Urinary bladder (tissue), 4 donors: ENCODE measurements around the gene RASSF4. TPM values are rescaled to one million over a fixed set of nuclear protein-coding genes. Genes with fewer than 3 reads are reported as not detected.

Source experiments
- DNase-seq: peaks from one replicate; pipeline ENCODE4 v3.0.0-alpha.2; 2015; ENCODE audit errors: extremely low spot score
- H3K27ac ChIP-seq: one replicate; pipeline ENCODE4 v1.5.1; 2013; ENCODE audit warnings: low read depth, mild to moderate bottlenecking, moderate library complexity
- H3K36me3 ChIP-seq: one replicate; pipeline ENCODE4 v1.6.1; 2013; ENCODE audit warnings: mild to moderate bottlenecking, moderate library complexity; ENCODE audit not compliant: insufficient read depth
- H3K4me1 ChIP-seq: one replicate; pipeline ENCODE4 v1.6.1; 2013; ENCODE audit warnings: mild to moderate bottlenecking, moderate library complexity; ENCODE audit not compliant: insufficient read depth
- H3K4me3 ChIP-seq: one replicate; pipeline ENCODE4 v1.5.1; 2013; ENCODE audit warnings: low read depth, low read length
- WGBS: extraction: QIAGEN DNeasy Blood & Tissue Kit; methylation state at CpG from one replicate; pipeline ENCODE4 v1.1.7; 2013; 5-methylcytosine and 5-hydroxymethylcytosine counted together
- polyA plus RNA-seq: library from polyadenylated mRNA; stranded (reverse); fragments of 200-250 nt; gene quantifications from one replicate; pipeline ENCODE4 v1.2.3, GENCODE V29; 2013
- total RNA-seq: library from RNA; depleted of rRNA; stranded (reverse); fragments of >200 nt; gene quantifications from one replicate; pipeline ENCODE4 v1.2.3, GENCODE V29; 2014
- donor health status: healthy with polysubstance abuse.
- donor health status: healthy.

RASSF4 gene
- total and polyA plus RNA-seq, 2 donors = 12.2 to 55.1 TPM

- Histone ChIP-seq H3K4me1 (peaks cover 3% of the 10 kb centered on the region), H3K4me3 (peak overlapping the region; percentile 69), H3K27ac (no peak overlapping the region), H3K36me3 (no peaks in the 10 kb centered on the region)
- WGBS = 28% methylated on average over 5 of the region's 5 CpGs
- DNase-seq = no peak
Observed at GRCh38 chr10:44958196-44958897, 1.3 kb upstream of the RASSF4 start.

GRCh38 chr10:44958898-44959246, 730 bp upstream of the RASSF4 start:
- H3K27ac ChIP-seq = peak overlapping the region; percentile 87
- peak overlapping the region; percentile 69 for H3K4me3 ChIP-seq
- WGBS = 7% methylated on average over 6 of the region's 6 CpGs
- no peak for DNase-seq
- no peaks in the 10 kb centered on the region for H3K36me3 ChIP-seq
- H3K4me1 ChIP-seq = peaks cover 3% of the 10 kb centered on the region

- peaks cover 3% of the 10 kb centered on the region for H3K4me1 ChIP-seq
- no peak overlapping the region for H3K27ac ChIP-seq
- no peak for DNase-seq
- 53% methylated on average over 8 of the region's 8 CpGs for WGBS
- H3K36me3 ChIP-seq = no peaks in the 10 kb centered on the region
- H3K4me3 ChIP-seq = peak overlapping the region; percentile 69
Observed at GRCh38 chr10:44960088-44960460, 472 bp downstream of the RASSF4 start.

- H3K36me3 ChIP-seq = no peaks in the 10 kb centered on the region
- WGBS = 82% methylated on average over 7 of the region's 7 CpGs
- peaks cover 3% of the 10 kb centered on the region for H3K4me1 ChIP-seq
- peak overlapping the region; percentile 69 for H3K4me3 ChIP-seq
- no peak overlapping the region for H3K27ac ChIP-seq
- DNase-seq = no peak
Observed at GRCh38 chr10:44960482-44961229, 1.1 kb downstream of the RASSF4 start.

GRCh38 chr10:44961230-44961571, 1.6 kb downstream of the RASSF4 start:
- 66% methylated on average over 4 of the region's 4 CpGs for WGBS
- no peak for DNase-seq
- Histone ChIP-seq H3K27ac (no peak overlapping the region), H3K36me3 (no peaks in the 10 kb centered on the region), H3K4me3 (no peak overlapping the region), H3K4me1 (peaks cover 3% of the 10 kb centered on the region)

GRCh38 chr10:44961931-44962750, 2.5 kb downstream of the RASSF4 start:
- H3K27ac ChIP-seq = no peak overlapping the region
- H3K4me3 ChIP-seq = no peak overlapping the region
- DNase-seq = no peak
- H3K36me3 ChIP-seq = no peaks in the 10 kb centered on the region
- 88% methylated on average over 11 of the region's 11 CpGs for WGBS
- H3K4me1 ChIP-seq = peaks cover 3% of the 10 kb centered on the region

GRCh38 chr10:44962870-44963738, 3.5 kb downstream of the RASSF4 start:
- DNase-seq = no peak
- Histone ChIP-seq H3K4me1 (peaks cover 3% of the 10 kb centered on the region), H3K4me3 (no peak overlapping the region), H3K27ac (no peak overlapping the region), H3K36me3 (no peaks in the 10 kb centered on the region)
- WGBS = 89% methylated on average over 19 of the region's 19 CpGs

GRCh38 chr10:44963772-44964633, 4.4 kb downstream of the RASSF4 start:
- WGBS = 57% methylated on average over 15 of the region's 15 CpGs
- Histone ChIP-seq H3K36me3 (no peaks in the 10 kb centered on the region), H3K4me1 (peaks cover 2% of the 10 kb centered on the region), H3K4me3 (no peak overlapping the region), H3K27ac (no peak overlapping the region)
- no peak for DNase-seq

GRCh38 chr10:44965104-44965503, 5.5 kb downstream of the RASSF4 start:
- WGBS = 95% methylated on average over 1 of the region's 1 CpG
- Histone ChIP-seq H3K27ac (no peak overlapping the region), H3K4me3 (no peak overlapping the region), H3K36me3 (no peaks in the 10 kb centered on the region), H3K4me1 (no peaks in the 10 kb centered on the region)
- DNase-seq = no peak

- Histone ChIP-seq H3K36me3 (no peaks in the 10 kb centered on the region), H3K4me1 (no peaks in the 10 kb centered on the region), H3K27ac (no peak overlapping the region), H3K4me3 (no peak overlapping the region)
- WGBS = 90% methylated on average over 6 of the region's 6 CpGs
- no peak for DNase-seq
Observed at GRCh38 chr10:44965651-44966097, 6.1 kb downstream of the RASSF4 start.

- Histone ChIP-seq H3K36me3 (no peaks in the 10 kb centered on the region), H3K4me3 (no peak overlapping the region), H3K4me1 (no peaks in the 10 kb centered on the region), H3K27ac (no peak overlapping the region)
- 80% methylated on average over 8 of the region's 8 CpGs for WGBS
- DNase-seq = no peak
Observed at GRCh38 chr10:44966129-44966815, 6.7 kb downstream of the RASSF4 start.
